Measurements from ENCODE around the gene MCMBP. TPM values are rescaled to one million over a fixed set of nuclear protein-coding genes. Genes with fewer than 3 reads are reported as not detected.
"Not testable (repeated sequence)": the region's sequence is repeated elsewhere in the genome, so short reads cannot be mapped to it uniquely, and the experiment has no call there.

MCMBP gene
- total RNA-seq, 1 donor: 48.1 TPM

DNA sequence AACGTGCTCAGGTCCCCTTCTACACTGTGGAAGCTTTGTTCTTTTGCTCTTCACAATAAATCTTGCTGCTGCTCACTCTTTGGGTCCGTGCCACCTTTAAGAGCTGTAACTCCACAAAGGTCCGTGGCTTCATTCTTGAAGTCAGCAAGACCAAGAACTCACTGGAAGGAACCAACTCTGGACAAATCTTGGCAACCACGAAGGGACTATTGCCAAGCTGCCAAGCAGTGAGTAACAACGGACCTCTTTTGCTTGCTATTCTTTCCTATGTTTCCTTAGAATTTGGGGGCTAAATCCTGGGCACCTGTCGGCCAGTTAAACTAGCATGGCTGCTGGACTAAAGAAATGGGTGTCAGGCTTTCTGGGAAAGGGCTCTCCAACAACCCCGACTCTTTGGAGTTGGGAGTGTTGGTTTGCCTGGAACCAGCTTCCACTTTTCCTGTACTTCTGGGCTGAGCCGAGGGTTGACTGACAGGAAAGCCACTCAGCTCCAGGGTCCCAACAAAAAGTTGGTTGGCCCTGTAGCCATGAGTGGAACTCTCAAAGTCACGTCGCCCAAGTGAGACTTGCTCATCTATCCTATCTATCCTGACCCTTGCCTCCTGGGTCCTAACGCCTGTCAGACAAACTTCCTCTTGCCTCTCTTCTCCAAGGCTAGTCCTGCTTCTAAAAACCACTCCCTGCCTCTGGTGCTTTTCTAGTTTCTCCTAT lies 11.4 kb upstream of the MCMBP start:
- not testable (repeated sequence) for H3K27ac ChIP-seq (ENCODE audit: low read depth, low read length); H3K9me3 ChIP-seq (ENCODE audit: low read depth, low read length); H3K27me3 ChIP-seq (ENCODE audit: insufficient read depth, low read length); H3K79me2 ChIP-seq (ENCODE audit: insufficient read depth, low read length); H2AFZ ChIP-seq (ENCODE audit: low read length); H3K4me3 ChIP-seq (ENCODE audit: insufficient read depth, low read length); H4K20me1 ChIP-seq (ENCODE audit: insufficient read depth, low read length); H3K4me1 ChIP-seq (ENCODE audit: insufficient read depth, low read length); DNase-seq (ENCODE audit: insufficient read length, low spot score, missing footprints); H3K4me2 ChIP-seq (ENCODE audit: insufficient read depth, low read length); H3K36me3 ChIP-seq (ENCODE audit: insufficient read depth, low read length)

DNA sequence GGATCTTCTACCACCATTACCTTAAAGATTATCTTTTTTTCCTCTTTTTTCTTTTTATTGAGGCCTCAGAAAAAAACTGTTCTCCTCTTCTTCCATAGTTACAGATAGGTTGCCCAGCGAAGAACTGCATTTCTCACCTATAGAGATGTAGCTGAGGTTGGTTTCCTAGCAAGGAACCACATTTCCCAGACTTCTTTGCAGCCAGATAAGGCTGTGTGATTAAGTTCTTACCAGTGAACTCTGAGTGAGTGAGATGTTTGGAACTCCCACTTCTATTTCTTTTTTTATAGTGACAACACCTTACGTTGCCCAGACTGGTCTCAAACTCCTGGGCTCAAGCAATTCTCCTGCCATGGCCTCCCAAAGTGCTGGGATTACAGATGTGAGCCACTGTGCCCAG lies 5.9 kb upstream of the MCMBP start:
- peaks cover 6% of the 10 kb centered on the region for H3K4me1 ChIP-seq (ENCODE audit: insufficient read depth, low read length)
- DNase-seq (ENCODE audit: insufficient read length, low spot score, missing footprints): no peak
- H2AFZ ChIP-seq (ENCODE audit: low read length): no peak overlapping the region
- no peaks in the 10 kb centered on the region for H3K27me3 ChIP-seq (ENCODE audit: insufficient read depth, low read length)
- H4K20me1 ChIP-seq (ENCODE audit: insufficient read depth, low read length): no peaks in the 10 kb centered on the region
- H3K9me3 ChIP-seq (ENCODE audit: low read depth, low read length): no peaks in the 10 kb centered on the region
- TF ChIP-seq, protein P1, sequence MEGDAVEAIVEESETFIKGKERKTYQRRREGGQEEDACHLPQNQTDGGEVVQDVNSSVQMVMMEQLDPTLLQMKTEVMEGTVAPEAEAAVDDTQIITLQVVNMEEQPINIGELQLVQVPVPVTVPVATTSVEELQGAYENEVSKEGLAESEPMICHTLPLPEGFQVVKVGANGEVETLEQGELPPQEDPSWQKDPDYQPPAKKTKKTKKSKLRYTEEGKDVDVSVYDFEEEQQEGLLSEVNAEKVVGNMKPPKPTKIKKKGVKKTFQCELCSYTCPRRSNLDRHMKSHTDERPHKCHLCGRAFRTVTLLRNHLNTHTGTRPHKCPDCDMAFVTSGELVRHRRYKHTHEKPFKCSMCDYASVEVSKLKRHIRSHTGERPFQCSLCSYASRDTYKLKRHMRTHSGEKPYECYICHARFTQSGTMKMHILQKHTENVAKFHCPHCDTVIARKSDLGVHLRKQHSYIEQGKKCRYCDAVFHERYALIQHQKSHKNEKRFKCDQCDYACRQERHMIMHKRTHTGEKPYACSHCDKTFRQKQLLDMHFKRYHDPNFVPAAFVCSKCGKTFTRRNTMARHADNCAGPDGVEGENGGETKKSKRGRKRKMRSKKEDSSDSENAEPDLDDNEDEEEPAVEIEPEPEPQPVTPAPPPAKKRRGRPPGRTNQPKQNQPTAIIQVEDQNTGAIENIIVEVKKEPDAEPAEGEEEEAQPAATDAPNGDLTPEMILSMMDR (IDR thresholded peaks at IDR 0.05; ENCODE audit: extremely low read depth, low read depth, low read length): no peak
- H3K4me3 ChIP-seq (ENCODE audit: insufficient read depth, low read length): no peak overlapping the region
- H3K36me3 ChIP-seq (ENCODE audit: insufficient read depth, low read length): no peaks in the 10 kb centered on the region
- H3K4me2 ChIP-seq (ENCODE audit: insufficient read depth, low read length): no peak overlapping the region
- no peaks in the 10 kb centered on the region for H3K79me2 ChIP-seq (ENCODE audit: insufficient read depth, low read length)
- no peak overlapping the region for H3K27ac ChIP-seq (ENCODE audit: low read depth, low read length)

DNA sequence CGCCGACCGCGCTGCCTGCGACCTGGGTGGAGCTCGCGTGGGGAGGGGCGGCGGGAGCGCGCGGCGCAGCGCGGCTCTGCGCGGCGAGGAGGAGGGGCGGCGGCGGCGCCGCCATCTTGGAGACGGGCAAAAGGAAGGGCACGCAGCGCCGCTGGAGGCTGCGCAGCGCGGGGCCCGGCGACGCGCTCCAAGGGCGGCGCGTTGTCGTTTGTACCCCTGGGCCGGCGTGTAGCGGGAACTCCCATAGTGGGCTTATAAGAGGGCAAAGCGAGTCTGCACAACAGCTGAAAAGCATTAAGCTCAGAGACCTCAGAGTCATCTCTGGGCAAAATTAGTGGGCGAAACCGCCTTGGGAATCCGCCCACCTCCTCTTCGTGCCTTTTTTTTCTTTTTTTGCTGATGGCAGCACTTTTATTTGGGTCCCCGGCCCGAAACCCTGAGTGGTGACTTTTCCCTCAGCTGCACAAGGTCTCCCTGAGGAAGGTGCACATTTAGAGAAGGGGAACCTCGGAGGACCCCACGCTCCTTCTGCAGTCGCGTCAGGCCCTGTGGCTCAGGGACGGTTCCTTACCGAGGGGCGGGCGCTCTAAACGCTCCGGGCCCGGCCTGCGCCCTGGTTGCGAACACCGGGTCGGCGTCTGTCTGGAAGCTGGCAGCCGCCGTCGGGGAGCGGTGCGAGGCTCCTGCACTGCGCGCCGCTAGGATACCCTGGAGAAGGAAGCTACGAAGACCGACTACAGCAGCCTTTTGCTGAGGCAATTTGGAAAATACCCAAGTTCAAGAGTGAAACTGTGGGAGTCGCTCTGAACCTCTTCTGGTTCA lies 428 bp upstream of the MCMBP start:
- no peaks in the 10 kb centered on the region for H3K9me3 ChIP-seq (ENCODE audit: low read depth, low read length)
- peak; percentile 96 for DNase-seq (ENCODE audit: insufficient read length, low spot score, missing footprints)
- peaks cover 23% of the 10 kb centered on the region for H4K20me1 ChIP-seq (ENCODE audit: insufficient read depth, low read length)
- H3K36me3 ChIP-seq (ENCODE audit: insufficient read depth, low read length): no peaks in the 10 kb centered on the region
- peak overlapping the region; percentile 75 for H3K27ac ChIP-seq (ENCODE audit: low read depth, low read length)
- peaks cover 42% of the 10 kb centered on the region for H3K79me2 ChIP-seq (ENCODE audit: insufficient read depth, low read length)
- peak overlapping the region; percentile 82 for H3K4me3 ChIP-seq (ENCODE audit: insufficient read depth, low read length)
- peak overlapping the region; percentile 92 for H3K4me2 ChIP-seq (ENCODE audit: insufficient read depth, low read length)
- peak overlapping the region; percentile 99 for H2AFZ ChIP-seq (ENCODE audit: low read length)
- peaks cover 16% of the 10 kb centered on the region for H3K4me1 ChIP-seq (ENCODE audit: insufficient read depth, low read length)
- TF ChIP-seq, protein P1 (IDR thresholded peaks at IDR 0.05; ENCODE audit: extremely low read depth, low read depth, low read length): no peak
- H3K27me3 ChIP-seq (ENCODE audit: insufficient read depth, low read length): no peaks in the 10 kb centered on the region

DNA sequence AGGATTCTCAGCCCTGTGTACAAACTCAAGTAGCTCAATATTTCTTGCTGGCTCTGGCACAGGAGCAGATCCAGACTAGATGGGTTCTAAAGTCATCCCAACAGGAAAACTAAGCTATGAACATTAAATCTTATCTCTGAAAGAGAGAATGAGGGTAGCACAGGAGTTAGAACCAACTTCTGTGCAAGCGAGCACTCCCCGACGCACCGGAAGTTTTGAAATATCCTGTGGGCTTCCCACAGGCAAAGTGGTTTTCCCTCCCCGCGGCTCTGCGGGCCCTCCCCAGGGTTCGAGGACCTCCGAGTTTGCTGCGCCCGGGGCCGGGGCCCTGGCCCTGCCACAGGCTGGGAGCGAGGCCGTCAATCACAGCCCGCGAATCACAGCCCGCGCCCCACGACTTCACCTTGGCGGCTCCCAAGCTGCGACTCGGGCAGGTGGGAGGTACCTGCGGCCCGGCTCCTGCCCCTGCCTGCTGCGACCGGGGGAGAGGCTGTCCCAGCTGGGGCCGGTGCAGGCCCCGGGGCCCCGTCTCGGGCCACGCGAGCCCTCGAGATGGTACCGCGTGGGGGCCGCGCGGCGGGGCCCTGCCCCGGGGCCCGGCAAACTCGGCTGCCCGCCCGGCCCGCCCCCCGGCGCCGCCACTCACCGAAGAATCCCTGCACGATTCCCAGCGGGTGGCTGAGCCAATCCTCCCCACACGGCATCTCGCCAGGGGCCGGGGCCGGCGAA lies 598 bp downstream of the MCMBP start:
- H3K4me3 ChIP-seq (ENCODE audit: insufficient read depth, low read length): peak overlapping the region; percentile 82
- H3K4me1 ChIP-seq (ENCODE audit: insufficient read depth, low read length): peaks cover 16% of the 10 kb centered on the region
- H3K36me3 ChIP-seq (ENCODE audit: insufficient read depth, low read length): no peaks in the 10 kb centered on the region
- H4K20me1 ChIP-seq (ENCODE audit: insufficient read depth, low read length): peaks cover 26% of the 10 kb centered on the region
- H3K27me3 ChIP-seq (ENCODE audit: insufficient read depth, low read length): no peaks in the 10 kb centered on the region
- peak overlapping the region; percentile 90 for H2AFZ ChIP-seq (ENCODE audit: low read length)
- H3K79me2 ChIP-seq (ENCODE audit: insufficient read depth, low read length): peaks cover 52% of the 10 kb centered on the region
- H3K27ac ChIP-seq (ENCODE audit: low read depth, low read length): peak overlapping the region; percentile 75
- H3K9me3 ChIP-seq (ENCODE audit: low read depth, low read length): no peaks in the 10 kb centered on the region
- DNase-seq (ENCODE audit: insufficient read length, low spot score, missing footprints): peak; percentile 80
- peak overlapping the region; percentile 92 for H3K4me2 ChIP-seq (ENCODE audit: insufficient read depth, low read length)
- TF ChIP-seq, protein P1 (IDR thresholded peaks at IDR 0.05; ENCODE audit: extremely low read depth, low read depth, low read length): no peak

DNA sequence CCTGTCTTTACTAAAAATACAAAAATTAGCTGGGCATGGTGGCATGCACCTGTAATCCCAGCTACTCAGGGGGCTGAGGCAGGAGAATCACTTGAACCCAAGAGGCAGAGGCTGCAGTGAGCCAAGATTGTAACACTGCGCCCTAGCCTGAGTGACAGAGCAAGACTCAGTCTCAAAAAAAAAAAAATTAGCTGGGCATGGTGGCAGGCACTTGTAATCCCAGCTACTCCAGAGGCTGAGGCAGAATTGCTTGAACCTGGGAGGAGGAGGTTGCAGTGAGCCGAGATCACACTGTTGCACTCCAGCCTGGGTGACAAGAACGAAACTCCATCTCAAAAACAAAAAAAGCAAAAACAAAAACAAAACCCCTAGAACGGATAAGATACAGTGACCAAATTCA lies 3.2 kb downstream of the MCMBP start:
- not testable (repeated sequence) for H3K4me2 ChIP-seq (ENCODE audit: insufficient read depth, low read length); H3K36me3 ChIP-seq (ENCODE audit: insufficient read depth, low read length); H3K27me3 ChIP-seq (ENCODE audit: insufficient read depth, low read length); H3K27ac ChIP-seq (ENCODE audit: low read depth, low read length); H3K4me3 ChIP-seq (ENCODE audit: insufficient read depth, low read length); DNase-seq (ENCODE audit: insufficient read length, low spot score, missing footprints); H3K9me3 ChIP-seq (ENCODE audit: low read depth, low read length); H2AFZ ChIP-seq (ENCODE audit: low read length)
- Histone ChIP-seq H3K4me1 (ENCODE audit: insufficient read depth, low read length) (peaks cover 16% of the 10 kb centered on the region), H3K79me2 (ENCODE audit: insufficient read depth, low read length) (peaks cover 78% of the 10 kb centered on the region), H4K20me1 (ENCODE audit: insufficient read depth, low read length) (peaks cover 30% of the 10 kb centered on the region)

All from osteoblast (primary cell).